K562 (cell line): ENCODE data around the gene TMOD2. TPM values are rescaled to one million over a fixed set of nuclear protein-coding genes. Genes with fewer than 3 reads are reported as not detected.

ENCODE experiments used
- ATAC-seq: fragments of 200-7000 bp; cut with Tn5 transposase; 3 replicates; pipeline ENCODE4 v1.9.1; 2020; ENCODE audit warnings: moderate library complexity
- BruUV-seq: library from RNA; stranded (reverse); fragments of 400-500 nt; replicated peaks from 2 replicates; lab custom pipeline; 2021; lab: Mats Ljungman, UMichigan
- CTCF ChIA-PET: fragments of 300-600 bp; formaldehyde crosslinking; extraction: SDS; loops from one replicate; lab custom pipeline; 2021; ENCODE audit warnings: low intra/inter-chr PET ratio; lab: Yijun Ruan, JAX
- POLR2A ChIA-PET: fragments of 300-600, 350-650 bp; sonication (Branson Sonifier 250); formaldehyde crosslinking; extraction: SDS; loops from one replicate; lab custom pipeline; 2021; ENCODE audit warnings: antibody characterized with exemption, inconsistent platforms; lab: Yijun Ruan, JAX
- DNase-seq, 4 experiments: peaks; one replicate each; pipeline versions ENCODE4 v3.0.0 to v3.0.0-alpha.2; 2011 to 2018; ENCODE audit warnings: low spot score in 3 of 4, mixed read lengths in 3 of 4; ENCODE audit errors: extremely low read depth in 1 of 4
- FAIRE-seq: peaks from 2 replicates; lab custom pipeline; 2011; peaks lifted over from hg19 to GRCh38; lab: Jason Lieb, UNC
- H2AFZ ChIP-seq: 2 replicates; pipeline ENCODE4 v1.6.0; 2011; ENCODE audit warnings: low read depth, low read length, control low read depth, inconsistent platforms
- H3K27ac ChIP-seq: fragments of 200-600 bp; 3 replicates; pipeline ENCODE4 v1.8.0; 2011; ENCODE audit warnings: low read depth, mild to moderate bottlenecking, control low read depth, inconsistent platforms, low read length, moderate library complexity, mixed read lengths; ENCODE audit errors: extremely low read depth
- H3K27me3 ChIP-seq, 2 experiments: fragments of 300-600 bp in 1 of 2; 2 replicates in 1 of 2; 3 replicates in 1 of 2; pipeline versions ENCODE4 v1.6.0 to v1.8.0; 2011; ENCODE audit warnings: inconsistent platforms in 2 of 2, low read length in 2 of 2, mild to moderate bottlenecking in 1 of 2, mixed read lengths in 1 of 2, moderate library complexity in 1 of 2; ENCODE audit not compliant: control insufficient read depth in 2 of 2, insufficient read depth in 2 of 2
- H3K36me3 ChIP-seq: fragments of 300-600 bp; 3 replicates; pipeline ENCODE4 v1.8.0; 2011; ENCODE audit warnings: mild to moderate bottlenecking, low read length, inconsistent platforms; ENCODE audit not compliant: control insufficient read depth, insufficient read depth
- H3K4me1 ChIP-seq, 2 experiments: fragments of 200-600 bp in 1 of 2; replicated peaks in 1 of 2; 2 replicates in 1 of 2; 3 replicates in 1 of 2; pipeline versions ENCODE4 v1.5.1 to v1.8.0; 2011; ENCODE audit warnings: inconsistent platforms in 2 of 2, low read length in 2 of 2, mild to moderate bottlenecking in 1 of 2, mixed read lengths in 1 of 2, moderate library complexity in 1 of 2; ENCODE audit not compliant: control insufficient read depth in 2 of 2, insufficient read depth in 2 of 2
- H3K4me2 ChIP-seq: 2 replicates; pipeline ENCODE4 v1.6.1; 2011; ENCODE audit warnings: low read length, control low read depth, inconsistent platforms, mixed read lengths; ENCODE audit not compliant: insufficient read depth
- H3K4me3 ChIP-seq: fragments of 200-600 bp; sonication (generic), shearing (Covaris generic); 2 replicates; pipeline ENCODE4 v1.5.1; 2016; ENCODE audit warnings: control low read depth, inconsistent platforms
- H3K79me2 ChIP-seq: fragments of 200-600 bp; 3 replicates; pipeline ENCODE4 v1.8.0; 2011; ENCODE audit warnings: low read length, inconsistent platforms; ENCODE audit not compliant: control insufficient read depth, insufficient read depth
- H3K9ac ChIP-seq, 2 experiments: 2 replicates each; pipeline versions ENCODE4 v1.6.0 to v1.6.1; 2011; ENCODE audit warnings: low read depth in 2 of 2, low read length in 2 of 2, control low read depth in 1 of 2, inconsistent platforms in 1 of 2, mild to moderate bottlenecking in 1 of 2, mixed read lengths in 1 of 2; ENCODE audit not compliant: insufficient read depth in 1 of 2
- H3K9me1 ChIP-seq: one replicate; pipeline ENCODE4 v1.6.0; 2011; ENCODE audit warnings: inconsistent platforms, mild to moderate bottlenecking, low read length, moderate library complexity; ENCODE audit not compliant: control insufficient read depth, insufficient read depth
- H3K9me3 ChIP-seq: replicated peaks from 2 replicates; pipeline ENCODE4 v1.5.1; 2011; ENCODE audit warnings: low read depth, low read length, inconsistent platforms; ENCODE audit not compliant: control insufficient read depth, insufficient read depth
- H4K20me1 ChIP-seq: replicated peaks from 2 replicates; pipeline ENCODE4 v1.6.1; 2011; ENCODE audit warnings: low read length, inconsistent platforms, mixed read lengths; ENCODE audit not compliant: control insufficient read depth, insufficient read depth
- DIDO1 ChIP-seq: fragments of 450-650 bp; IDR thresholded peaks from 2 replicates; pipeline ENCODE4 v1.6.1; 2016; ENCODE audit warnings: low read depth, missing biosample characterization, missing genetic modification characterization
- E2F8 ChIP-seq: fragments of 450-650 bp; IDR thresholded peaks from 2 replicates; pipeline ENCODE4 v1.7.1; 2018; ENCODE audit warnings: mild to moderate bottlenecking, low read depth; ENCODE audit not compliant: partially characterized antibody
- HNRNPL ChIP-seq: fragments of 200-400 bp; formaldehyde crosslinking; IDR thresholded peaks from 2 replicates; pipeline ENCODE4 v1.6.1; 2017; ENCODE audit warnings: low read depth, mild to moderate bottlenecking, low read length
- NBN ChIP-seq: fragments of 450-650 bp; IDR thresholded peaks from 2 replicates; pipeline ENCODE4 v1.6.1; 2016; ENCODE audit warnings: low read depth, mild to moderate bottlenecking
- RBM15 ChIP-seq: fragments of 200-400 bp; formaldehyde crosslinking; IDR thresholded peaks from 2 replicates; pipeline ENCODE4 v1.6.1; 2018; ENCODE audit warnings: mild to moderate bottlenecking, low read length, moderate library complexity; ENCODE audit not compliant: insufficient read depth
- RBM34 ChIP-seq: fragments of 200-400 bp; formaldehyde crosslinking; IDR thresholded peaks from 2 replicates; pipeline ENCODE4 v1.6.1; 2018; ENCODE audit warnings: low read length, borderline replicate concordance; ENCODE audit not compliant: insufficient read depth
- SIN3B ChIP-seq: fragments of 450-650 bp; IDR thresholded peaks from 2 replicates; pipeline ENCODE4 v1.6.1; 2017; ENCODE audit warnings: low read depth, mild to moderate bottlenecking, moderate library complexity
- SMAD1 ChIP-seq: fragments of 150-350 bp; IDR thresholded peaks from 2 replicates; pipeline ENCODE4 v1.6.1; 2014; ENCODE audit warnings: low read length, low read depth; ENCODE audit not compliant: partially characterized antibody
- SPI1 ChIP-seq: IDR thresholded peaks from 2 replicates; pipeline ENCODE4 v1.6.1; 2011; ENCODE audit warnings: low read depth, low read length, control low read depth, borderline replicate concordance
- STAT5B ChIP-seq: fragments of 250-450 bp; sonication (Bioruptor Pico); IDR thresholded peaks from 2 replicates; pipeline ENCODE4 v1.8.0; 2021; ENCODE audit warnings: mild to moderate bottlenecking, inconsistent platforms
- TCF7L2 ChIP-seq: fragments of 150-350 bp; IDR thresholded peaks from 2 replicates; pipeline ENCODE4 v1.6.1; 2016; ENCODE audit warnings: low read depth, mild to moderate bottlenecking, low read length, moderate library complexity
- ZNF217 ChIP-seq: sonication (generic); formaldehyde crosslinking; IDR thresholded peaks from 2 replicates; pipeline ENCODE4 v1.8.0; 2022; ENCODE audit warnings: mild to moderate bottlenecking, missing genetic modification reagents
- ZNF274 ChIP-seq: IDR thresholded peaks from 2 replicates; pipeline ENCODE4 v1.6.1; 2011; ENCODE audit warnings: low read depth, mild to moderate bottlenecking, low read length, moderate library complexity, borderline replicate concordance
- ZSCAN32 ChIP-seq: fragments of 450-650 bp; formaldehyde crosslinking; IDR thresholded peaks from 2 replicates; pipeline ENCODE4 v1.4.0; 2020; ENCODE audit warnings: mild to moderate bottlenecking, moderate library complexity
- WGBS: fragments of 100-300 bp; shearing (Covaris generic); methylation state at CpG from one replicate; pipeline ENCODE4 v1.1.6; 2016; ENCODE audit warnings: low coverage, mixed read lengths; ENCODE audit not compliant: insufficient coverage; ENCODE audit errors: missing lambda C conversion rate; 5-methylcytosine and 5-hydroxymethylcytosine counted together
- in situ Hi-C: fragments of 300-500 bp; cut with MboI; formaldehyde crosslinking; loops from 4 replicates; pipeline ENCODE4 v1.15.0; 2018; ENCODE audit warnings: inconsistent platforms, mixed read lengths
- intact Hi-C: fragments of 100-400 bp; cut with micrococcal nuclease; formaldehyde crosslinking; loops from 2 replicates; pipeline ENCODE4 v1.14.2; 2022
- polyA plus RNA-seq, 8 experiments: library from polyadenylated mRNA; depleted of rRNA in 4 of 8; stranded (reverse) in 5 of 8; unstranded in 3 of 8; fragments of >200 nt; fragmentation: Nextera tagmentation in 2 of 8; fragmentation: Illumina TruSeq in 1 of 8; extraction: Ambion mirVana in 2 of 8; extraction: Trizol in 1 of 8; gene quantifications; 2 replicates each; pipeline versions ENCODE4 v1.2.1 to v1.2.3, GENCODE V29; 2011 to 2014; ENCODE audit warnings: inconsistent platforms in 1 of 8, missing spikeins in 1 of 8
- total RNA-seq, 7 experiments: library from RNA; depleted of rRNA in 6 of 7; stranded (reverse); fragments of >200 nt in 6 of 7; fragmentation: Illumina TruSeq in 2 of 7; extraction: Trizol in 2 of 7; gene quantifications; 2 replicates each; pipeline versions ENCODE4 v1.2.1 to v1.2.3, GENCODE V29; 2011 to 2021; ENCODE audit warnings: low replicate concordance in 1 of 7

TMOD2 gene
- total and polyA plus RNA-seq, 9 of the 15 experiments (the other 6 are each of a cell fraction or from before 2014, with no cell fraction given), result 0.49 to 3.8 (median 3.0) TPM

DNA sequence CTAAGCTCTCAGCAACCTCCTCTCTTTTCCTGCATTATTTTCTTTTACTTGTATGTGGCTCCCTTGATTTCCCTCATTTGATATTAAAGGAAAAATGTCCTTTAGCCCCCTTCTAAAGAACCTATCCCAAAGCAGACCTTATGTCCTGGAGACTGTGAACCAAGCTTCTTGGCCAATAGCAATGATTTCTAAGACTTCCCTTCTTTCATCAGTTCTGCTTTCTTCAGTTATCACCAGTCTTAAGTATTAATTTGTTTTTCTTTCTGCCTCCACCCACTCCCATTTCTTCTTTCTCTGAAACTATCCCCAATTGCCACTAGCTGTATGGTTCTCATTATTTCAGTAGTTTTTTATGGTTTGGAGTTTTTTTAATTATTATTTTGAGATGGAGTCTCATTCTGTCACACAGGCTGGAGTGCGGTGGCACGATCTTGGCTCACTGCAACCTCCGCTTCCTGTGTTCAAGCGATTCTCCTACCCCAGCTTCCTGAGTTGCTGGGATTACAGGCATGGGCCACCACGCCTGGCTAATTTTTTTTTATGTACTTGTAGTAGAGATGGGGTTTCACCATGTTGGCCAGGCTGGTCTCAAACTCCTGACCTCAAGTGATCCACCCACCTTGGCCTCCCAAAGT is 90.1 kb downstream of the TMOD2 start:
- no peak for TF ChIP-seq STAT5B
- TF ChIP-seq SPI1, result peak; percentile 52; the same call in 1 of the 2 replicates
- TF ChIP-seq ZNF217 (CRISPR knock-in tag), result no peak
- H3K27me3 ChIP-seq, result no peaks in the 10 kb centered on the region
- ChIA-PET POLR2A (interaction anchor here (0.6 to 3.7 kb wide), 6 partner anchors 9 to 223 kb away, joined by 3 to 18 read pairs (median 4); partner anchors contain the start of gene TMOD3), CTCF (no interaction called here)
- FAIRE-seq (no peak), DNase-seq (no peak), ATAC-seq (no peak)
- intact Hi-C loops (no loop called here), in situ Hi-C loops (no loop called here)
- H3K79me2 ChIP-seq, result peaks cover 93% of the 10 kb centered on the region
- no peak overlapping the region for H3K9ac ChIP-seq
- H3K27ac ChIP-seq, result no peak overlapping the region
- no peaks in the 10 kb centered on the region for H3K9me1 ChIP-seq
- no peaks in the 10 kb centered on the region for H3K9me3 ChIP-seq
- H3K36me3 ChIP-seq, result no peaks in the 10 kb centered on the region
- 54% methylated on average over 5 of the region's 5 CpGs for WGBS
- BruUV-seq, result no TSS peak
- H3K4me1 ChIP-seq, result peaks cover 4 to 46% of the 10 kb centered on the region in 2 experiments
- no peak overlapping the region for H3K4me3 ChIP-seq
- peaks cover 22% of the 10 kb centered on the region for H4K20me1 ChIP-seq
- H3K4me2 ChIP-seq, result no peak overlapping the region
- H2AFZ ChIP-seq, result no peak overlapping the region

DNA sequence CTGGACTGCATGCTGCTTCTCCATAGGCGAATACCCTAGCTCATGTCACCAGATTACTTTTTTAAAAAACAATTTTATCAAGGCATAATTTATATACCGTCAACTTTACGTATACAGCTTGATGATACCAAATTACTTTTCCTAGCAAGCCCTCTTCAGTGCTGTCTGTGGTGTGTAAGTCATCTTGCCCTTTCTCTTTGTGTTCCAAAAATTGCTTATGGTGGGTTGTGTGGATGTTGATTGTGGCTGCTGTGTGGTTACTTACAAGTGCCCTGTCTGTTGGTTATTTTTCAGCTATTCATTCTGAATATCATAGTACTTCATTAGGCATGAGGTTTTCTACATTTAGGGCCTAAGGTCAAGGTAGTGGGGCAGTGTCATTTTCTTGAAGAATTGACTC is 90.9 kb downstream of the TMOD2 start:
- no peak overlapping the region for H3K4me3 ChIP-seq
- H3K4me1 ChIP-seq, result peaks cover 4 to 54% of the 10 kb centered on the region in 2 experiments
- H3K4me2 ChIP-seq, result no peak overlapping the region
- H3K9ac ChIP-seq, result no peak overlapping the region
- H3K27me3 ChIP-seq, result no peaks in the 10 kb centered on the region
- peaks cover 25% of the 10 kb centered on the region for H4K20me1 ChIP-seq
- H3K36me3 ChIP-seq, result no peaks in the 10 kb centered on the region
- intact Hi-C loops, result no loop called here
- CTCF ChIA-PET, result no interaction called here
- peak overlapping the region; percentile 60; the same call in 1 of the 3 replicates for H3K27ac ChIP-seq
- no peaks in the 10 kb centered on the region for H3K9me1 ChIP-seq
- no peak overlapping the region for H2AFZ ChIP-seq
- BruUV-seq, result no TSS peak
- FAIRE-seq, result no peak
- ATAC-seq, result no peak
- DNase-seq, result no peak
- no peaks in the 10 kb centered on the region for H3K9me3 ChIP-seq
- WGBS, result 70% methylated on average over 3 of the region's 3 CpGs
- POLR2A ChIA-PET, result interaction anchor here (0.8 to 3.7 kb wide), 5 partner anchors 9 to 28 kb away, joined by 3 to 18 read pairs (median 7); partner anchors contain the start of gene TMOD3
- in situ Hi-C loops, result no loop called here
- peaks cover 94% of the 10 kb centered on the region for H3K79me2 ChIP-seq
- TF ChIP-seq TCF7L2, result no peak
- TF ChIP-seq SMAD1, result no peak
- TF ChIP-seq NBN, result no peak
- TF ChIP-seq ZSCAN32 (CRISPR knock-in tag), result no peak
- TF ChIP-seq DIDO1, result no peak
- TF ChIP-seq SIN3B, result no peak
- TF ChIP-seq HNRNPL, result no peak
- TF ChIP-seq RBM15, result no peak
- TF ChIP-seq RBM34, result no peak
- TF ChIP-seq ZNF274, result no peak
- no peak for TF ChIP-seq E2F8
